Measurements from ENCODE around the gene SPRTN. TPM values are rescaled to one million over a fixed set of nuclear protein-coding genes. Genes with fewer than 3 reads are reported as not detected.

Gene SPRTN
- total and polyA plus RNA-seq, 2 experiments from 2014 or later: 7.5 to 12.5 TPM

DNA sequence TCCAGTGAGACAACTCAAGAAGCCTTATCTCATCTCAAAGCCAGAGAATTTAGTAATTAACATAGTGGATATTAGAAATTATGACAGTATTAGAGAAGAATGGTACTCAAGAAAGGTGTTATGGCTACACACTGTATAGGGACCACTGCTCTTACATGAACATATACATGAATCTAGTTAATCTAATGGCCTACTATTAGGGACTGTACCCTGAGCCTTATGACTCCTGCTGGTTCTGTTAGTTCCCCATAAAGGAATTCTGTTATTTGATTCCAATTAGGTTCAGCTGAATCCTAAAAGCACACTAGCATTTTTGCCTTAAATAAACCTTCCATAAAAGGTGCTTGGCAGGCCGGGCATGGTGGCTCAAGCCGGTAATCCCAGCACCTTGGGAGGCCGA lies 44.3 kb downstream of the SPRTN start:
- DNase-seq (ENCODE audit: low spot score): no peak
- TF ChIP-seq EZH2phosphoT487 (IDR thresholded peaks at IDR 0.05; ENCODE audit: low read depth, severe bottlenecking, unreplicated experiment) (no peak), EZH2 (IDR thresholded peaks at IDR 0.05; ENCODE audit: borderline replicate concordance) (no peak)
- TF ChIP-seq, protein P1, sequence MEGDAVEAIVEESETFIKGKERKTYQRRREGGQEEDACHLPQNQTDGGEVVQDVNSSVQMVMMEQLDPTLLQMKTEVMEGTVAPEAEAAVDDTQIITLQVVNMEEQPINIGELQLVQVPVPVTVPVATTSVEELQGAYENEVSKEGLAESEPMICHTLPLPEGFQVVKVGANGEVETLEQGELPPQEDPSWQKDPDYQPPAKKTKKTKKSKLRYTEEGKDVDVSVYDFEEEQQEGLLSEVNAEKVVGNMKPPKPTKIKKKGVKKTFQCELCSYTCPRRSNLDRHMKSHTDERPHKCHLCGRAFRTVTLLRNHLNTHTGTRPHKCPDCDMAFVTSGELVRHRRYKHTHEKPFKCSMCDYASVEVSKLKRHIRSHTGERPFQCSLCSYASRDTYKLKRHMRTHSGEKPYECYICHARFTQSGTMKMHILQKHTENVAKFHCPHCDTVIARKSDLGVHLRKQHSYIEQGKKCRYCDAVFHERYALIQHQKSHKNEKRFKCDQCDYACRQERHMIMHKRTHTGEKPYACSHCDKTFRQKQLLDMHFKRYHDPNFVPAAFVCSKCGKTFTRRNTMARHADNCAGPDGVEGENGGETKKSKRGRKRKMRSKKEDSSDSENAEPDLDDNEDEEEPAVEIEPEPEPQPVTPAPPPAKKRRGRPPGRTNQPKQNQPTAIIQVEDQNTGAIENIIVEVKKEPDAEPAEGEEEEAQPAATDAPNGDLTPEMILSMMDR (IDR thresholded peaks at IDR 0.05; ENCODE audit: poor library complexity): no peak
- H3K9me2 ChIP-seq (replicated peaks; ENCODE audit: insufficient read depth): no peaks in the 10 kb centered on the region
- no peak overlapping the region for H2AFZ ChIP-seq
- 97% methylated on average over 3 of the region's 3 CpGs for WGBS (ENCODE audit: low lambda C conversion rate, missing lambda C conversion rate)
- H3K79me2 ChIP-seq: peaks cover 93% of the 10 kb centered on the region
- no peak overlapping the region for H3K4me3 ChIP-seq
- no peak overlapping the region for H3K27ac ChIP-seq
- no peak overlapping the region for H3K4me2 ChIP-seq
- H4K20me1 ChIP-seq (ENCODE audit: insufficient read depth, poor library complexity, severe bottlenecking): peaks cover 33% of the 10 kb centered on the region
- H3K27me3 ChIP-seq: no peaks in the 10 kb centered on the region
- peaks cover 12% of the 10 kb centered on the region for H3K4me1 ChIP-seq (ENCODE audit: insufficient read depth)
- H3K9me3 ChIP-seq (ENCODE audit: low read depth): no peaks in the 10 kb centered on the region
- H3K36me3 ChIP-seq (replicated peaks; ENCODE audit: insufficient read depth, low read depth): no peaks in the 10 kb centered on the region

DNA sequence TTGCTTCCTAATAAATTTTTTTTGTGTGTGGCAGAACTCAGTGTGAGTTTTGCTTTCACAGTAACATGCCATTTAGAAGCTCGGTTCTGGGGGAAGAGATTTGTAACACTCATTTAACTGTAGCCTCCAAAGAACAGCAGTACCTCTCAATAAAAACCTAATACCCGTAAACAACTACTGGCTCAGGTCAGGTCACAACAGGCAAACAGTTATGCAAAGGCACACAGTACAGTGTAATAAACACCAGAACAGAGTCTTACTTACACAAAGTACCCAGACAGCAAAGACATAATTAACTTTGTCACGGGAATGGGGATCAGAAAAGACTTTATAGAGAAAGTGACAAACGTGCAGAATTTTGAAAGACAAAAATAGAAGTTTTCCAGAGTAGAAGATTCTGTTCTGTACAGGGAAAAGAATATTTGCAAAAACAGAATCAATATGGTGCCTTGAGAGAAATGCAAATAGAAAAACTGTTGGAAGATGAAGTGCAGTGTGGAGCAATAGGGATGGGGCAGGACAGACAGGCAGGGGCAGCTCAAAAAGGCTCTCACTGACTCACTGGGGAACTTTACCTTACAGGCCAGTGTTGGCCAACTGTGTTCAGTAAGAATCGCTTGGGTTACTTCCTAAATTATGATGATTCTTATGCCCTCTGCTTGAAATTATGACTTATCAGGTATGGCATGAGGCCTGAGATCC lies 45.2 kb downstream of the SPRTN start:
- no peaks in the 10 kb centered on the region for H3K9me3 ChIP-seq (ENCODE audit: low read depth)
- peaks cover 93% of the 10 kb centered on the region for H3K79me2 ChIP-seq
- TF ChIP-seq, protein P1 (IDR thresholded peaks at IDR 0.05; ENCODE audit: poor library complexity): no peak
- no peak for TF ChIP-seq EZH2 (IDR thresholded peaks at IDR 0.05; ENCODE audit: borderline replicate concordance)
- TF ChIP-seq EZH2phosphoT487 (IDR thresholded peaks at IDR 0.05; ENCODE audit: low read depth, severe bottlenecking, unreplicated experiment): no peak
- H3K4me3 ChIP-seq: no peak overlapping the region
- H3K4me2 ChIP-seq: peak overlapping the region; percentile 45
- H3K9me2 ChIP-seq (replicated peaks; ENCODE audit: insufficient read depth): no peaks in the 10 kb centered on the region
- H3K27me3 ChIP-seq: no peaks in the 10 kb centered on the region
- peaks cover 12% of the 10 kb centered on the region for H3K4me1 ChIP-seq (ENCODE audit: insufficient read depth)
- H4K20me1 ChIP-seq (ENCODE audit: insufficient read depth, poor library complexity, severe bottlenecking): peaks cover 28% of the 10 kb centered on the region
- WGBS (ENCODE audit: low lambda C conversion rate, missing lambda C conversion rate): 60% methylated on average over 5 of the region's 5 CpGs
- no peaks in the 10 kb centered on the region for H3K36me3 ChIP-seq (replicated peaks; ENCODE audit: insufficient read depth, low read depth)
- no peak overlapping the region for H2AFZ ChIP-seq
- DNase-seq (ENCODE audit: low spot score): no peak
- peak overlapping the region; percentile 2 for H3K27ac ChIP-seq

DNA sequence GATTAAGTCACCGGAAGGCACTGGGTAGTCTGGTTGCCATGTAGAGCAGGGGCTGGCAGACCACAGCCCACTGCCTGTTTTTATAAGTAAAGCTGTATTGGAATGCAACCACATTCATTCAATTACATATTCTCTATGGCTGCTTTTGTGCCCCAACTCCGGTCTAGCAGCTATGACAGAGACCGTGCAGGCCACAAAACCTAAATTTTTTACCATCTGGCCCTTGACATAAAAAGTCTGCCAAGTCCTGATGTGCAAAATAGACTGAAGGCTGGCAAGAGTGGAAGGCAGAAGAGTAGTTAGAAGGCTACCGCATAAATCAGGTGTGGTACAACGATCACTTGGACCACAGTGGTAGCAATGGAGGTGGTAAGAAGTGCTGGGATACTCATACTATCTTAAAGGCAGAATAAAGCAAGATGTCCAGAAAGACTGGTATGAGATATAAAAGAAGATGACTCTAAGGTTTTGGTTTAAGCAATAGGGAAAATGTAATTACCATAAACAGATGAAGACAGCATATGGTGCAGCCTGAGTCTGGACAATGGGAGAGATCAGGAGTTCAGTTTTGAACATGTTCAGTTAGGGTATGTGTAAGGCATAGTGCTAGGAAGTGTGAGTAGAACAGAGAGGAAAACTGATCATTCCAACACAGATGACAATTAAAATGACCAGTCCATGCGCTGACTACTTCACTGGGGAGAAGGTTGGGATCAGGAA lies 46.8 kb downstream of the SPRTN start:
- Histone ChIP-seq H3K27me3 (no peaks in the 10 kb centered on the region), H3K4me3 (no peak overlapping the region), H3K79me2 (peaks cover 94% of the 10 kb centered on the region), H3K4me1 (ENCODE audit: insufficient read depth) (peaks cover 12% of the 10 kb centered on the region), H4K20me1 (ENCODE audit: insufficient read depth, poor library complexity, severe bottlenecking) (peaks cover 21% of the 10 kb centered on the region), H3K9me3 (ENCODE audit: low read depth) (no peaks in the 10 kb centered on the region), H3K27ac (peak overlapping the region; percentile 64), H2AFZ (no peak overlapping the region), H3K9me2 (replicated peaks; ENCODE audit: insufficient read depth) (no peaks in the 10 kb centered on the region), H3K4me2 (no peak overlapping the region), H3K36me3 (replicated peaks; ENCODE audit: insufficient read depth, low read depth) (no peaks in the 10 kb centered on the region)
- 97% methylated on average over 6 of the region's 6 CpGs for WGBS (ENCODE audit: low lambda C conversion rate, missing lambda C conversion rate)
- TF ChIP-seq, protein P1 (IDR thresholded peaks at IDR 0.05; ENCODE audit: poor library complexity): no peak
- TF ChIP-seq EZH2phosphoT487 (IDR thresholded peaks at IDR 0.05; ENCODE audit: low read depth, severe bottlenecking, unreplicated experiment) (no peak), EZH2 (IDR thresholded peaks at IDR 0.05; ENCODE audit: borderline replicate concordance) (no peak)
- no peak for DNase-seq (ENCODE audit: low spot score)

Measured in hepatocyte (in vitro differentiated cells).